Panc1 (cell line): Measurements from ENCODE around the gene SGCA. TPM values are rescaled to one million over a fixed set of nuclear protein-coding genes. Genes with fewer than 3 reads are reported as not detected.

ENCODE experiments used
- ATAC-seq: fragments of 200-7000 bp; cut with Tn5 transposase; 2 replicates; pipeline ENCODE4 v1.9.1; 2020; ENCODE audit warnings: mild to moderate bottlenecking, moderate library complexity
- BruUV-seq: library from RNA; stranded (reverse); fragments of 400-500 nt; replicated peaks from 2 replicates; lab custom pipeline; 2021; lab: Mats Ljungman, UMichigan
- CTCF ChIA-PET: fragments of 300-600 bp; sonication (Branson Sonifier 250); formaldehyde crosslinking; loops from one replicate; lab custom pipeline; 2022; ENCODE audit warnings: antibody characterized with exemption; lab: Charles Lee
- POLR2A ChIA-PET: fragments of 300-600 bp; sonication (Branson Sonifier 250); formaldehyde crosslinking; loops from one replicate; lab custom pipeline; 2022; ENCODE audit warnings: antibody characterized with exemption; lab: Charles Lee
- DNase-seq: peaks from one replicate; pipeline ENCODE4 v3.0.0-alpha.2; 2010; ENCODE audit warnings: low read depth, low spot score
- H3K27ac ChIP-seq: 2 replicates; pipeline ENCODE4 v1.5.1; 2011; ENCODE audit warnings: mild to moderate bottlenecking, low read length, inconsistent platforms
- H3K27me3 ChIP-seq: fragments of 200-500 bp; sonication (Bioruptor generic); 2 replicates; pipeline ENCODE4 v1.6.0; 2014; ENCODE audit warnings: low read length, inconsistent platforms; ENCODE audit not compliant: control insufficient read depth, insufficient read depth
- H3K36me3 ChIP-seq: fragments of 200-500 bp; sonication (Bioruptor generic); 2 replicates; pipeline ENCODE4 v1.5.1; 2014; ENCODE audit warnings: inconsistent platforms, mild to moderate bottlenecking, low read length, moderate library complexity; ENCODE audit not compliant: control insufficient read depth, insufficient read depth
- H3K4me1 ChIP-seq: 2 replicates; pipeline ENCODE4 v1.5.1; 2011; ENCODE audit warnings: inconsistent platforms, mild to moderate bottlenecking, low read length, moderate library complexity; ENCODE audit not compliant: control insufficient read depth, insufficient read depth
- H3K4me3 ChIP-seq, 2 experiments: 2 replicates each; pipeline ENCODE4 v1.5.1; 2011 to 2012; ENCODE audit warnings: low read depth in 2 of 2, low read length in 2 of 2, mild to moderate bottlenecking in 2 of 2, inconsistent platforms in 1 of 2, moderate library complexity in 1 of 2
- H3K9me3 ChIP-seq: fragments of 200-500 bp; sonication (Bioruptor generic); 2 replicates; pipeline ENCODE4 v1.5.1; 2014; ENCODE audit warnings: low read depth, mild to moderate bottlenecking, inconsistent platforms, low read length, moderate library complexity; ENCODE audit not compliant: control insufficient read depth, insufficient read depth
- POLR2AphosphoS5 ChIP-seq: IDR thresholded peaks from 2 replicates; pipeline ENCODE4 v1.6.1; 2012; ENCODE audit warnings: mild to moderate bottlenecking, low read depth, low read length, moderate library complexity
- SIN3A ChIP-seq: IDR thresholded peaks from 2 replicates; pipeline ENCODE4 v1.6.1; 2012; ENCODE audit warnings: low read depth, mild to moderate bottlenecking, low read length, moderate library complexity, borderline replicate concordance; ENCODE audit not compliant: insufficient read depth
- TCF7L2 ChIP-seq: IDR thresholded peaks from 2 replicates; pipeline ENCODE4 v1.6.1; 2011; ENCODE audit warnings: mild to moderate bottlenecking, low read depth, low read length, inconsistent platforms
- in situ Hi-C: cut with HindIII; loops from 2 replicates; pipeline ENCODE4 v1.10.0; 2016; ENCODE audit warnings: low sequenced_read_pairs, low pct_unique_long_range_greater_than_20kb
- intact Hi-C: fragments of 100-400 bp; cut with micrococcal nuclease; formaldehyde crosslinking; loops from one replicate; pipeline ENCODE4 v1.10.0; 2022; ENCODE audit not compliant: unreplicated experiment
- total RNA-seq: library from RNA; stranded (reverse); gene quantifications from one replicate; pipeline ENCODE4 v1.2.1, GENCODE V29; 2021; ENCODE audit not compliant: unreplicated experiment
- TF ChIP-seq, protein P1 (sequence below), 2 experiments: IDR thresholded peaks; 2 replicates each; pipeline ENCODE4 v1.6.1; 2011 to 2012; ENCODE audit warnings: low read depth in 2 of 2, control low read depth in 1 of 2, low read length in 1 of 2, mild to moderate bottlenecking in 1 of 2, moderate library complexity in 1 of 2; ENCODE audit not compliant: insufficient read depth in 1 of 2
- TF ChIP-seq, protein P2 (sequence below): fragments of 450-650 bp; IDR thresholded peaks from 2 replicates; pipeline ENCODE4 v1.5.1; 2017; ENCODE audit warnings: mild to moderate bottlenecking

SGCA gene
- total RNA-seq, 1 experiment from 2014 or later = not detected

DNA sequence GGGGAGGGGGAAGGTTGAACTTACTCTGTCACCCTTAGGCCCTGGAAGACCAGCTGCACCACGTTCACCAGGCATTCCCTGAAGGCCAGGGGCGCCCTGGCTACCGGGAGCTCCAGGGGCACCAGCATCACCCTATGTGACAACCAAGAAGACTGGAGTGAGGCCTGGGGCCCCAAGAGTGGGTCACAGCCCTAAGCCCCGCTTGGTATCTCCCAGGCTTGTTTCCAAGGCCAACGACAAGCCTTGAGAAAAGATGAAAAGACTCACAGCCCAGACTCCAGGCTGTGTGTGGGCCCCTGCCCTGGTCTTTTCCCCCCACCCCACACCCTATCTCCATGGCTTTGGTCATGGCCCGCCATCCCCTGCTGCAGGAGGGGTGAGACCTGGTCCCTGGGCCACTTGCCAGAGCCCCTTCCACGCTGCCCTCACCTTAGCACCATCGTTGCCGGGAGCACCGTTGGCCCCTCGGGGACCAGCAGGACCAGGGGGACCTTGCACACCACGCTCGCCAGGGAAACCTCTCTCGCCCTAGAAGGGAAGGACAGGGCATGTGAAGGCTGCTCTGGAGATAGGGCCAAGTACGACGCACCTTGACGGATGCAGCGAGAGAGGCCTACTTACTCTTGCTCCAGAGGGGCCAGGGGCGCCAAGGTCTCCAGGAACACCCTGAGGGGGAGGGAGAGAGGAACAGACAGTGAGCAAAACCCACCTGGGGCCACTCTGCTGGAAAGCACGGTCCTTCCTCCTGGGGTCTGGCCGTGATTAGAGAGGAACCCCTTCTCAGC is 25.7 kb downstream of the SGCA start:
- no peak overlapping the region for H3K27ac ChIP-seq
- no peaks in the 10 kb centered on the region for H3K36me3 ChIP-seq
- DNase-seq = no peak
- no peaks in the 10 kb centered on the region for H3K27me3 ChIP-seq
- H3K4me3 ChIP-seq = no peak overlapping the region
- intact Hi-C loops = no loop called here
- no TSS peak for BruUV-seq
- H3K9me3 ChIP-seq = no peaks in the 10 kb centered on the region
- no peak for ATAC-seq
- TF ChIP-seq POLR2AphosphoS5 (no peak), TCF7L2 (no peak), SIN3A (no peak)
- TF ChIP-seq, protein P1, sequence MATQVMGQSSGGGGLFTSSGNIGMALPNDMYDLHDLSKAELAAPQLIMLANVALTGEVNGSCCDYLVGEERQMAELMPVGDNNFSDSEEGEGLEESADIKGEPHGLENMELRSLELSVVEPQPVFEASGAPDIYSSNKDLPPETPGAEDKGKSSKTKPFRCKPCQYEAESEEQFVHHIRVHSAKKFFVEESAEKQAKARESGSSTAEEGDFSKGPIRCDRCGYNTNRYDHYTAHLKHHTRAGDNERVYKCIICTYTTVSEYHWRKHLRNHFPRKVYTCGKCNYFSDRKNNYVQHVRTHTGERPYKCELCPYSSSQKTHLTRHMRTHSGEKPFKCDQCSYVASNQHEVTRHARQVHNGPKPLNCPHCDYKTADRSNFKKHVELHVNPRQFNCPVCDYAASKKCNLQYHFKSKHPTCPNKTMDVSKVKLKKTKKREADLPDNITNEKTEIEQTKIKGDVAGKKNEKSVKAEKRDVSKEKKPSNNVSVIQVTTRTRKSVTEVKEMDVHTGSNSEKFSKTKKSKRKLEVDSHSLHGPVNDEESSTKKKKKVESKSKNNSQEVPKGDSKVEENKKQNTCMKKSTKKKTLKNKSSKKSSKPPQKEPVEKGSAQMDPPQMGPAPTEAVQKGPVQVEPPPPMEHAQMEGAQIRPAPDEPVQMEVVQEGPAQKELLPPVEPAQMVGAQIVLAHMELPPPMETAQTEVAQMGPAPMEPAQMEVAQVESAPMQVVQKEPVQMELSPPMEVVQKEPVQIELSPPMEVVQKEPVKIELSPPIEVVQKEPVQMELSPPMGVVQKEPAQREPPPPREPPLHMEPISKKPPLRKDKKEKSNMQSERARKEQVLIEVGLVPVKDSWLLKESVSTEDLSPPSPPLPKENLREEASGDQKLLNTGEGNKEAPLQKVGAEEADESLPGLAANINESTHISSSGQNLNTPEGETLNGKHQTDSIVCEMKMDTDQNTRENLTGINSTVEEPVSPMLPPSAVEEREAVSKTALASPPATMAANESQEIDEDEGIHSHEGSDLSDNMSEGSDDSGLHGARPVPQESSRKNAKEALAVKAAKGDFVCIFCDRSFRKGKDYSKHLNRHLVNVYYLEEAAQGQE (IDR thresholded peaks at IDR 0.05; ENCODE audit: insufficient read depth in 1 of 2, low read depth in 2 of 2, low read length in 1 of 2) = no peak
- TF ChIP-seq, protein P2, sequence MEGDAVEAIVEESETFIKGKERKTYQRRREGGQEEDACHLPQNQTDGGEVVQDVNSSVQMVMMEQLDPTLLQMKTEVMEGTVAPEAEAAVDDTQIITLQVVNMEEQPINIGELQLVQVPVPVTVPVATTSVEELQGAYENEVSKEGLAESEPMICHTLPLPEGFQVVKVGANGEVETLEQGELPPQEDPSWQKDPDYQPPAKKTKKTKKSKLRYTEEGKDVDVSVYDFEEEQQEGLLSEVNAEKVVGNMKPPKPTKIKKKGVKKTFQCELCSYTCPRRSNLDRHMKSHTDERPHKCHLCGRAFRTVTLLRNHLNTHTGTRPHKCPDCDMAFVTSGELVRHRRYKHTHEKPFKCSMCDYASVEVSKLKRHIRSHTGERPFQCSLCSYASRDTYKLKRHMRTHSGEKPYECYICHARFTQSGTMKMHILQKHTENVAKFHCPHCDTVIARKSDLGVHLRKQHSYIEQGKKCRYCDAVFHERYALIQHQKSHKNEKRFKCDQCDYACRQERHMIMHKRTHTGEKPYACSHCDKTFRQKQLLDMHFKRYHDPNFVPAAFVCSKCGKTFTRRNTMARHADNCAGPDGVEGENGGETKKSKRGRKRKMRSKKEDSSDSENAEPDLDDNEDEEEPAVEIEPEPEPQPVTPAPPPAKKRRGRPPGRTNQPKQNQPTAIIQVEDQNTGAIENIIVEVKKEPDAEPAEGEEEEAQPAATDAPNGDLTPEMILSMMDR = no peak
- no peaks in the 10 kb centered on the region for H3K4me1 ChIP-seq
- CTCF ChIA-PET = interaction anchor here (0.6 kb wide), 1 partner anchor 16 kb away, joined by 13 read pairs; no protein-coding TSS in a partner anchor
- in situ Hi-C loops = no loop called here
- POLR2A ChIA-PET = no interaction called here

DNA sequence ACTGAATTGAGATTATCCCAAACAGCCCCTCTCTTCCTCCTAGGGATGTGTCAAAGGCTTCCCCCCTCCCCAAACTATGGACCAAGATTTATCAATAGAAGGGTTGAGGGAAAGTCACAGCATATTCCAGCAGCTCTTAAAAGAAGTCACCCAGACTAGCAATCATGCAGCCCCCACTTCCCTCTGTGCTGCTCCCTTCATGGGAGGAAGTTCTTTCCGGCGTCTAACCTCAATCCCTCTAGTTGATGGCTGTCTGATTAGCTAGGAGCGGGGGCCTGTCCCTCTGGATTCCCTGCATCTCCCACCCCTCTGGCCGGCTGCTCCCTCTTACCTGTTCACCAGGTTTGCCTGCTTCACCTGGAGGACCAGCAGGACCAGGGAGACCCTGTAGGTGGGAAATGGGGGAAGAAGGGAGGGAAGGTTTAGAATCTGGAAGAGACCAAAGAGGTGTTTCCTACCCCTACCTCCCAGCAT is 26.4 kb downstream of the SGCA start:
- in situ Hi-C loops = no loop called here
- no peak for ATAC-seq
- intact Hi-C loops = no loop called here
- TF ChIP-seq TCF7L2 (no peak), POLR2AphosphoS5 (no peak), SIN3A (no peak)
- TF ChIP-seq, protein P2 = no peak
- TF ChIP-seq, protein P1 (IDR thresholded peaks at IDR 0.05; ENCODE audit: insufficient read depth in 1 of 2, low read depth in 2 of 2, low read length in 1 of 2) = no peak
- DNase-seq = no peak
- BruUV-seq = no TSS peak
- no peaks in the 10 kb centered on the region for H3K36me3 ChIP-seq
- H3K9me3 ChIP-seq = no peaks in the 10 kb centered on the region
- H3K4me1 ChIP-seq = no peaks in the 10 kb centered on the region
- H3K27ac ChIP-seq = no peak overlapping the region
- no peak overlapping the region for H3K4me3 ChIP-seq
- ChIA-PET POLR2A (no interaction called here), CTCF (no interaction called here)
- H3K27me3 ChIP-seq = no peaks in the 10 kb centered on the region
